ENCODE results near the gene IFT122.
A peak's percentile ranks its signal among the peaks of the same experiment; 100 is the strongest.

The IFT122 gene

DNA sequence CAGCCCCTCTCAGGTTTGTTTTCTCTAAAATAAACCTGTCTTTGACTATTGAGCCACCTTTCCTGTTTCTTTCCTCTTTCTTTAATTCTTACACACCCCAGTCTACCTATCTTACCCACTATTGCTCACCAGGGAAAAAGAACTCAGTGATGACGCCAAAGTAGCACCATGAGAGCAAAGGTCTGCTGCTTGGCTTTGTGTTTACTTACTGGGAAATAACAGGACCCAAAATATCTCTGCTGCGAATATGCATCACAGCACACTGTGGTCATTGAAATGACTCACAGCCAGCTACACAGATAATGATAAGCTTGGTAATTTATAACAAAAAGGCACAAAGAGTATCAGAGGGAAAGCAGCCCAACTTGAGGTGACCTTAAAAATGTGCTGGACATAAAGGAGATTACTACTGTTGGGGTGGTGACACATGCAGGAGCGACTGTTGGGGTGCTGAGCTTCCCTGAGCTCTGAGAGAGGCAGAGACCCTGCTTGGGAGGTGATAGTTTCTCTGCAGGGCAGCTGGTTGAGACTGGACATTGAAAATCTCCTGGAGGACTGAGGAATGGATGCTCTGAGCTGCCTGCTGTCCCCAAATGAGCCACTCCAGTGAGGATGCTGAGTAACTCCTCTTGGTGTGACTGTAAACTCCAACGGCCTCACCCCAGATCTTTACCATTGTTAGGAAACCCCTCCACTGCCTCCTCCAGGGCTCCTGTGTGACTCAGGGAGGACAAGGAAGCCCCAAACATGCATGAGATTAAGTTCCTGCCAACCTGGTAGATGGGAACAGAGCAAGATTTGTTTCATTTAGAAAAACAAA is 26.1 kb upstream of the IFT122 start:
- Histone ChIP-seq H3K4me1 (ENCODE audit: insufficient read depth, poor library complexity, severe bottlenecking) (no peaks in the 10 kb centered on the region), H3K4me3 (ENCODE audit: severe bottlenecking) (no peak overlapping the region), H3K9me3 (ENCODE audit: severe bottlenecking) (no peaks in the 10 kb centered on the region), H3K27ac (ENCODE audit: poor library complexity, severe bottlenecking) (no peak overlapping the region), H3K27me3 (ENCODE audit: insufficient read depth, poor library complexity, severe bottlenecking) (no peaks in the 10 kb centered on the region), H3K36me3 (ENCODE audit: low read depth) (no peaks in the 10 kb centered on the region)
- ATAC-seq (ENCODE audit: low read depth) (peak; percentile 67), DNase-seq (ENCODE audit: low spot score) (no peak)
- TF ChIP-seq, protein P1, sequence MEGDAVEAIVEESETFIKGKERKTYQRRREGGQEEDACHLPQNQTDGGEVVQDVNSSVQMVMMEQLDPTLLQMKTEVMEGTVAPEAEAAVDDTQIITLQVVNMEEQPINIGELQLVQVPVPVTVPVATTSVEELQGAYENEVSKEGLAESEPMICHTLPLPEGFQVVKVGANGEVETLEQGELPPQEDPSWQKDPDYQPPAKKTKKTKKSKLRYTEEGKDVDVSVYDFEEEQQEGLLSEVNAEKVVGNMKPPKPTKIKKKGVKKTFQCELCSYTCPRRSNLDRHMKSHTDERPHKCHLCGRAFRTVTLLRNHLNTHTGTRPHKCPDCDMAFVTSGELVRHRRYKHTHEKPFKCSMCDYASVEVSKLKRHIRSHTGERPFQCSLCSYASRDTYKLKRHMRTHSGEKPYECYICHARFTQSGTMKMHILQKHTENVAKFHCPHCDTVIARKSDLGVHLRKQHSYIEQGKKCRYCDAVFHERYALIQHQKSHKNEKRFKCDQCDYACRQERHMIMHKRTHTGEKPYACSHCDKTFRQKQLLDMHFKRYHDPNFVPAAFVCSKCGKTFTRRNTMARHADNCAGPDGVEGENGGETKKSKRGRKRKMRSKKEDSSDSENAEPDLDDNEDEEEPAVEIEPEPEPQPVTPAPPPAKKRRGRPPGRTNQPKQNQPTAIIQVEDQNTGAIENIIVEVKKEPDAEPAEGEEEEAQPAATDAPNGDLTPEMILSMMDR (IDR thresholded peaks at IDR 0.05; ENCODE audit: poor library complexity, severe bottlenecking), result no peak

DNA sequence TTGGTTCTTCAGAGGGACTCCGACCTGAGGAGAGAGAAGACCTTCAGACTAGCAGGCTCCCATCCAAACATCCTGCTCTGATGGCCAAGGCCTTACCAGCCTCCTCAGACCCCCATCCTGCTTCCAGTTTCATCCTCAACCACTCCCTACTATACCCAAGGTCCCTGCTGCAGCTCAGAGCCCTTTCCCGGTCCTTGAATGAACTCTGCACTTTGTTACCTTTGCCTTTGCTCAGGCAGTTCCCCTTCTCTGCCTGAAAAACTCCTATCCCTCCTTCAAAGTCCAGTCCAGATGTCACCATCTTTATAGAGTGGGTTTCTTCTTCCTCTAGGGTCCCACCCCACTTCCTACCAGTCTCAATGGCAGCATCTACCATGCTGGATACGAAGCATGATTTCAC is 24.6 kb upstream of the IFT122 start:
- H3K27ac ChIP-seq (ENCODE audit: poor library complexity, severe bottlenecking), result no peak overlapping the region
- H3K4me1 ChIP-seq (ENCODE audit: insufficient read depth, poor library complexity, severe bottlenecking), result no peaks in the 10 kb centered on the region
- no peak overlapping the region for H3K4me3 ChIP-seq (ENCODE audit: severe bottlenecking)
- DNase-seq (ENCODE audit: low spot score) (no peak), ATAC-seq (ENCODE audit: low read depth) (no peak)
- H3K9me3 ChIP-seq (ENCODE audit: severe bottlenecking), result no peaks in the 10 kb centered on the region
- H3K27me3 ChIP-seq (ENCODE audit: insufficient read depth, poor library complexity, severe bottlenecking), result no peaks in the 10 kb centered on the region
- H3K36me3 ChIP-seq (ENCODE audit: low read depth), result no peaks in the 10 kb centered on the region
- TF ChIP-seq, protein P1 (IDR thresholded peaks at IDR 0.05; ENCODE audit: poor library complexity, severe bottlenecking), result no peak

DNA sequence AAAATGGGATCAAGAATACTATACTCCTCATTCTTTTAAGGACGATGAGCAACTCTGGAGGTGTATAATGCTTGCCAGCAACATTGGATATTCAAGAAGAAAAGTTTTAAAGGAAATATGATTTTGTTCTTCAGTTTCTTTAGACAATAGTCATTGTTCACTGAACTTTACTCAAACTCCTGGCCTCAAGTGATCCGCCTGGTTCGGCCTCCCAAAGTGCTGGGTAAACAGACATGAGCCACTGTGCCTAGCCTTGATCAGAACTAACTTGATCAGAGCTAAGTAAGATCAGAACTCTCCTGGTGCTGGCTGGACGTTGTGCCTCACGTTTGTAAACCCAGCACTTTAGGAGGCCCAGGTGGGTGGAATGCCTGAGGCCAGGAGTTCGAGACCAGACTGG is 24.2 kb upstream of the IFT122 start:
- Histone ChIP-seq H3K4me3 (ENCODE audit: severe bottlenecking) (no peak overlapping the region), H3K4me1 (ENCODE audit: insufficient read depth, poor library complexity, severe bottlenecking) (no peaks in the 10 kb centered on the region), H3K27me3 (ENCODE audit: insufficient read depth, poor library complexity, severe bottlenecking) (no peaks in the 10 kb centered on the region), H3K27ac (ENCODE audit: poor library complexity, severe bottlenecking) (no peak overlapping the region), H3K36me3 (ENCODE audit: low read depth) (no peaks in the 10 kb centered on the region), H3K9me3 (ENCODE audit: severe bottlenecking) (no peaks in the 10 kb centered on the region)
- DNase-seq (ENCODE audit: low spot score), result no peak
- TF ChIP-seq, protein P1 (IDR thresholded peaks at IDR 0.05; ENCODE audit: poor library complexity, severe bottlenecking), result no peak
- ATAC-seq (ENCODE audit: low read depth), result no peak

DNA sequence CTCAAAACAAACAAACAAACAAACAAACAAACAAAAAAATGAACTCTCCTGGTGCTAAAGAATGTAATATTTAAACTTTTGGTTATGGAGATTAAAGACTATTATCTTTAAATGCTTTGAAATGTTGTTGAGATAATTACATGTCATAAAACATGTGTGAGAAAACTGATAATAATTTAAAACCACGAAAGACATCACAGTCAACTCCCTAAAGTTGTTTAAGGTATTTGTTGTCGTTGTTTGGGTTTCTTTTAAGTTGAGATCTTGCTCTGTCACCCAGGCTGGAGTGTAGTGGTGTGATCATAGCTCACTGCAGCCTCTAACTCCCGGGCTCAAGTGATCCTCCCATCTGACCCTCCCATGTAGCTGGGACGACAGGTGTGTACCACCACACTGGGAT is 23.6 kb upstream of the IFT122 start:
- Histone ChIP-seq H3K4me3 (ENCODE audit: severe bottlenecking) (no peak overlapping the region), H3K27me3 (ENCODE audit: insufficient read depth, poor library complexity, severe bottlenecking) (no peaks in the 10 kb centered on the region), H3K9me3 (ENCODE audit: severe bottlenecking) (no peaks in the 10 kb centered on the region), H3K36me3 (ENCODE audit: low read depth) (no peaks in the 10 kb centered on the region), H3K4me1 (ENCODE audit: insufficient read depth, poor library complexity, severe bottlenecking) (no peaks in the 10 kb centered on the region), H3K27ac (ENCODE audit: poor library complexity, severe bottlenecking) (no peak overlapping the region)
- DNase-seq (ENCODE audit: low spot score) (no peak), ATAC-seq (ENCODE audit: low read depth) (no peak)
- TF ChIP-seq, protein P1 (IDR thresholded peaks at IDR 0.05; ENCODE audit: poor library complexity, severe bottlenecking), result no peak

DNA sequence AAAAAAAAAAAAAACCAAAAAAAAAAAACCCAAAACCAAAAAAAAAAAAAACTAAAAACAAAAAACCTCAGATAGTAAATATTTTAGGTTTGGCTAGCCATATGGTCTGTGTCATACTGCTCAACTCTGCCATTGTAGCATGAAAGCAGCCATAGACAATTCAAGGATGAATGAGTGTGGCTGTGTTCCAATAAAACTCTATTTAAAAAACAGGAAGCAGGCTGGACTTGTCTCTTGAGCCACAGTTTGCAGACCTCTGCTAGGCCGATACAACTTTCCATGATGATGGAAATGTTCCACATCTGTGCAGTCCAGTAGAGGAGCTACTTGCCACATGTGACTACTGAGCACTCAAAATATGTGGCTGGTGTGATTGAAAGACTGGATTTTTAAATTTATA is 22.7 kb upstream of the IFT122 start:
- no peak overlapping the region for H3K27ac ChIP-seq (ENCODE audit: poor library complexity, severe bottlenecking)
- DNase-seq (ENCODE audit: low spot score) (no peak), ATAC-seq (ENCODE audit: low read depth) (no peak)
- no peaks in the 10 kb centered on the region for H3K4me1 ChIP-seq (ENCODE audit: insufficient read depth, poor library complexity, severe bottlenecking)
- no peak overlapping the region for H3K4me3 ChIP-seq (ENCODE audit: severe bottlenecking)
- H3K9me3 ChIP-seq (ENCODE audit: severe bottlenecking), result no peaks in the 10 kb centered on the region
- TF ChIP-seq, protein P1 (IDR thresholded peaks at IDR 0.05; ENCODE audit: poor library complexity, severe bottlenecking), result no peak
- no peaks in the 10 kb centered on the region for H3K27me3 ChIP-seq (ENCODE audit: insufficient read depth, poor library complexity, severe bottlenecking)
- H3K36me3 ChIP-seq (ENCODE audit: low read depth), result no peaks in the 10 kb centered on the region

Measured in RWPE2 (cell line).